WI38 (cell line): ENCODE measurements around the gene SLC9A7.
"Not testable (repeated sequence)": the region's sequence is repeated elsewhere in the genome, so short reads cannot be mapped to it uniquely, and the experiment has no call there.

Experiments used
- H3K4me3 ChIP-seq: 2 replicates; pipeline ENCODE4 v1.5.1; 2011; ENCODE audit warnings: low read depth, mild to moderate bottlenecking, control low read depth, low read length
- TF ChIP-seq, protein P1 (sequence below): IDR thresholded peaks from 2 replicates; pipeline ENCODE4 v1.5.1; 2012; ENCODE audit warnings: low read depth, mild to moderate bottlenecking, control low read depth, low read length

Gene SLC9A7

GRCh38 chrX:46791927-46792809, 33.2 kb upstream of the SLC9A7 start:
- TF ChIP-seq, protein P1, sequence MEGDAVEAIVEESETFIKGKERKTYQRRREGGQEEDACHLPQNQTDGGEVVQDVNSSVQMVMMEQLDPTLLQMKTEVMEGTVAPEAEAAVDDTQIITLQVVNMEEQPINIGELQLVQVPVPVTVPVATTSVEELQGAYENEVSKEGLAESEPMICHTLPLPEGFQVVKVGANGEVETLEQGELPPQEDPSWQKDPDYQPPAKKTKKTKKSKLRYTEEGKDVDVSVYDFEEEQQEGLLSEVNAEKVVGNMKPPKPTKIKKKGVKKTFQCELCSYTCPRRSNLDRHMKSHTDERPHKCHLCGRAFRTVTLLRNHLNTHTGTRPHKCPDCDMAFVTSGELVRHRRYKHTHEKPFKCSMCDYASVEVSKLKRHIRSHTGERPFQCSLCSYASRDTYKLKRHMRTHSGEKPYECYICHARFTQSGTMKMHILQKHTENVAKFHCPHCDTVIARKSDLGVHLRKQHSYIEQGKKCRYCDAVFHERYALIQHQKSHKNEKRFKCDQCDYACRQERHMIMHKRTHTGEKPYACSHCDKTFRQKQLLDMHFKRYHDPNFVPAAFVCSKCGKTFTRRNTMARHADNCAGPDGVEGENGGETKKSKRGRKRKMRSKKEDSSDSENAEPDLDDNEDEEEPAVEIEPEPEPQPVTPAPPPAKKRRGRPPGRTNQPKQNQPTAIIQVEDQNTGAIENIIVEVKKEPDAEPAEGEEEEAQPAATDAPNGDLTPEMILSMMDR = no peak

DNA sequence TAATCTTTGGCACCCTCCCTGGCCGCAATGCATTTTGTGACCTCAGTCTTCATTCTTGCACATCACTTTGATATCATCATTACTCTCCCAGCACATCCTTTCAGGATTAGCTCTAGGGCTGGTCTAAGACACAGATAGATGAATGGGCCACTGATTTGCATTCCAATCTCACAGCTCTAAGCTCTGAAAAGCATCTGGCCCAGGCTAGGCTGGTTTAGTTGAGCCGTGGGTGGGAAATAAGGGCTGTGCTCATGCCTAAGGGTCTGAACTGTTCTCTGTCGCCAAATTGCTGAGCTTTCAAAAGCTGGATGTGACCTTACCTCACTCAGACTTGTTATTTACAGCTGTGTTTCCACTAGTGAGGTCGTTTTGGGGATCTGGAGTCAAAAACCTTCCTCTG, 30.0 kb upstream of the SLC9A7 start:
- no peak overlapping the region for H3K4me3 ChIP-seq
- TF ChIP-seq, protein P1 = no peak

More at GRCh38 chrX:46791927-46792809, 33.2 kb upstream of the SLC9A7 start:
- H3K4me3 ChIP-seq = peak overlapping the region; percentile 20; the same call in 1 of the 2 replicates

GRCh38 chrX:46784437-46784836, 25.5 kb upstream of the SLC9A7 start:
- H3K4me3 ChIP-seq = not testable (repeated sequence)

DNA sequence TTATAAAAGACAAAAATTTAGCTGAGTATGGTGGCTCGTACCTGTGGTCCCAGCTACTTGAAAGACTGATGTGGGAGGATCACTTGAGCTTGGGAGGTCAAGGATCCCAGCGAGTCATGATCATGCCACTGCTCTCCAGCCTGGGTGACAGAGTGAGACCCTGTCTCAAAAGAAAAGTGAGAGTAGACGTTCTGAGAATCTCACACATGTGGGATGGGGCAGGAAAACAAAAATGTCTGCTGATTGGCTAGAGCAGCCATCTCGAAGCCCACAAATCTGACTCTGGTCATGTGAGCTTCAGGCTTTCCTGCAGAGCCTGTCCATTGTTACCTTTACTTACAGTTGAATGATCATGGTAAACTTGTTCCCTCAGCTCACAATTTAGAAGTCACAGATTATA, 23.1 kb upstream of the SLC9A7 start:
- TF ChIP-seq, protein P1 = no peak
- H3K4me3 ChIP-seq = no peak overlapping the region

DNA sequence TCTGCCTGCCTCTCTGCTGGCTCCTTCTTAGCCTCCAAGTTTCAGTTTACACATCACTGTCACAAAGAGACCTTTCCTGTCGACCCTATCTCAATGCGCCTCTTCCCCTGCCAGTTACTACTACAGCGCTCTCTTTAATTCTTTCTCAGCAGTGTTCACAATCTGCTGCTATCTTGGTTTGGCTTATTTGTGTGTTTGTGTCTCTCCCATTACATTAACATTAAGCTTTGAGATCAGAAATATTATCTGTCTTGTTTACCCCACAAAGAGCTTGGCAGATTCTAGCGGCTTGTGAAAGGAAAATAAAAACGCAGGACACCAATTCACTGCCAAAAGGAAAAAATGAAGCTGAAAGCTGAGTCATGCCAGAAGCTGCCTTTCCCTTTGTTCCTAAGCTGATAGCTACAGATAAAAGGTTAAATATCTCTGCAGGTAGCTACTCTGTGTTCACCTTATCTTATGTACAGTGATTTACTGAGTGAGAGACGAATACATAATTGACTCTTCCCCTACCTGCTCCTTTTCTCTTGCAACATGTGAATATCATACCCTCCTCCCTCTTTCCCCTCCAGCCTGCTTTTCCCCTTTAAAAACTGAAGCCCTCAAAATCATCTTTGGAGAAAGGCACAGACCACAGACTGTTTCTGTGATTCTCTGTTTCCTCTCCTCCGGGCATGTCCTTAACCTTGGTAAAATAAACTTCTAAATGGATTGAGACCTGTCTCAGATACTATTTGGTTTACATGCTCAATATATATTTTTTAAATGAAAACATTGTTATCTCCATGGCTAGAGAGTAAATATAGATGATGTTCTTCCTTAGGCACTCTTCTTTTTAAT, 19.3 kb upstream of the SLC9A7 start:
- peak overlapping the region; percentile 17; the same call in 1 of the 2 replicates for H3K4me3 ChIP-seq
- TF ChIP-seq, protein P1 = no peak

DNA sequence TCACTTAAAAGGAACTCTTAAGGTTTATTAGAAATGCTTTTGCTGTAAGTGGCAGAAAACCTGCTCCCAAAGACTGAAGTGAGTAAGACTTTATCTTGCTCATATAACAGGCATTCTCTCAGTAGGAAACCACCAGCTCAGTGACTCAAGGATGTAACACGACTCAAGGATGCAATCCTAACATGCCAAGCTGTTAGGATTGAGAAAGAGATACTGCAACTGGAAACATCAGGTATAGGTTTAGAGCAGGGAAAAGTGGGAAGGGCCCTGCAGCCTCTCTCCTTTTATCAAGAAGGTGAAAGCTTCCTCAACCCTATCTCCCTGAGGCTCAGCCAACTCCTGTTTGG, 11.9 kb upstream of the SLC9A7 start:
- peak overlapping the region; percentile 20; the same call in 1 of the 2 replicates for H3K4me3 ChIP-seq
- TF ChIP-seq, protein P1 = no peak

- TF ChIP-seq, protein P1 = no peak
- H3K4me3 ChIP-seq = peak overlapping the region; percentile 20; the same call in 1 of the 2 replicates
Measured at GRCh38 chrX:46770000-46770816, 11.3 kb upstream of the SLC9A7 start.
